ENCODE data around the gene SEMA6A. TPM values are rescaled to one million over a fixed set of nuclear protein-coding genes. Genes with fewer than 3 reads are reported as not detected.
A peak's percentile ranks its signal among the peaks of the same experiment; 100 is the strongest.

Gene SEMA6A
- total and polyA plus RNA-seq, 2 experiments from 2014 or later = 233 to 400 TPM

DNA sequence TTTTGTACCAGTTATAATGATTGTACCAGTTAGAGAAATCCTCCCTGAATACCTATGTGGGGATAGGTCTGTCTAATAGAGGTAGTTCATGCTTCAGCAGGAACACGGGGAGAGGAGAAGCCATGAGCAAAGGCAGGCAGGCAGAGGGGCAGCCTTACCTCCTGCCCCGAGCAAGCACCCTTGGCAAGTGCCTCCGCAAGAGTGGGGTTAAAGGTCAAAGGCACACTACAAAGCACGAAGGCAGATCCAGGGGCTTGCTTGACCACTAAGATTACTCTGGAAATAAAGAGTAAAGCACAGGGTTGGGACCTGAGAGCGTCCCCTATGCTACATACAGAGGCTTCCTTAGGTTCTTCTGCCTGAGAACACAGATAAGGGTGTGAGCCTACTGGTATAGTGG lies 100.9 kb downstream of the SEMA6A start:
- TF ChIP-seq POLR2AphosphoS5 (IDR thresholded peaks at IDR 0.05; ENCODE audit: low read depth) (peak; percentile 8; the same call in 1 of the 2 replicates), EZH2phosphoT487 (IDR thresholded peaks at IDR 0.05; ENCODE audit: unreplicated experiment) (no peak)
- TF ChIP-seq, protein P1, sequence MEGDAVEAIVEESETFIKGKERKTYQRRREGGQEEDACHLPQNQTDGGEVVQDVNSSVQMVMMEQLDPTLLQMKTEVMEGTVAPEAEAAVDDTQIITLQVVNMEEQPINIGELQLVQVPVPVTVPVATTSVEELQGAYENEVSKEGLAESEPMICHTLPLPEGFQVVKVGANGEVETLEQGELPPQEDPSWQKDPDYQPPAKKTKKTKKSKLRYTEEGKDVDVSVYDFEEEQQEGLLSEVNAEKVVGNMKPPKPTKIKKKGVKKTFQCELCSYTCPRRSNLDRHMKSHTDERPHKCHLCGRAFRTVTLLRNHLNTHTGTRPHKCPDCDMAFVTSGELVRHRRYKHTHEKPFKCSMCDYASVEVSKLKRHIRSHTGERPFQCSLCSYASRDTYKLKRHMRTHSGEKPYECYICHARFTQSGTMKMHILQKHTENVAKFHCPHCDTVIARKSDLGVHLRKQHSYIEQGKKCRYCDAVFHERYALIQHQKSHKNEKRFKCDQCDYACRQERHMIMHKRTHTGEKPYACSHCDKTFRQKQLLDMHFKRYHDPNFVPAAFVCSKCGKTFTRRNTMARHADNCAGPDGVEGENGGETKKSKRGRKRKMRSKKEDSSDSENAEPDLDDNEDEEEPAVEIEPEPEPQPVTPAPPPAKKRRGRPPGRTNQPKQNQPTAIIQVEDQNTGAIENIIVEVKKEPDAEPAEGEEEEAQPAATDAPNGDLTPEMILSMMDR (conservative IDR thresholded peaks at IDR 0.05; ENCODE audit: low read depth in 2 of 2) = no peak
- DNase-seq (ENCODE audit: low spot score) (no peak), ATAC-seq (peak; percentile 54)
- Mint-ChIP-seq H3K27ac (no peak overlapping the region), H3K9me3 (no peaks in the 10 kb centered on the region), H3K4me1 (no peaks in the 10 kb centered on the region), H3K4me3 (no peak overlapping the region), H3K27me3 (ENCODE audit: insufficient read depth, low read depth, poor library complexity) (peaks cover 4% of the 10 kb centered on the region), H3K36me3 (ENCODE audit: low read depth) (peaks cover 97% of the 10 kb centered on the region)
- Histone ChIP-seq H3K4me2 (no peak overlapping the region), H3F3A (replicated peaks; ENCODE audit: low read depth) (peaks cover 14% of the 10 kb centered on the region), H3K79me2 (replicated peaks; ENCODE audit: insufficient read depth) (0 out of 2 replicates have a peak, but pooled peaks cover 5% of the 10 kb centered on the region), H3K36me3 (ENCODE audit: insufficient read depth) (peaks cover 88% of the 10 kb centered on the region), H2AFZ (no peak overlapping the region), H3K27ac (ENCODE audit: low read depth) (no peak overlapping the region), H3K4me3 (no peak overlapping the region), H3K4me1 (ENCODE audit: insufficient read depth) (no peaks in the 10 kb centered on the region), H3K9me2 (ENCODE audit: insufficient read depth) (no peaks in the 10 kb centered on the region), H4K20me1 (replicated peaks; ENCODE audit: insufficient read depth) (peaks cover 38% of the 10 kb centered on the region; the same call in 1 of the 2 replicates), H3K27me3 (ENCODE audit: insufficient read depth) (no peaks in the 10 kb centered on the region)

DNA sequence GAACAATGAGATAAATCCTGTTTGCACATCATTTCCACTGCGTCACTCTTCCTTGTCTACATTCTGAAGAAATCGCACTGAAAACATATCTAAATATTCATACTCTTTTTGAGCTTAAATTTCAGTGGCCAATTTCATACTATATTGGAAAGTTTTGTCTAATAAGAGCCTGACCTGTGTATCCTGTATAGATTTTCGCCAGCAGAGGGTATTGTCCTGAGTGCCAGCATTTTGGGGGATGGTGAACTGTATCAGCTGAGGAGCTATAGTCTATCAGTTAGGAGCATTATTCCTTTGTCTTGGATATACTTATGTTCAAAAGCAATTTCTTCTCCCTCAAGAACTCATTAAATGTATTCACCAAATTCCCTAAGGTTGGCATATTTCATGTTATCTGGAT lies 102.3 kb downstream of the SEMA6A start:
- Mint-ChIP-seq H3K36me3 (ENCODE audit: low read depth) (peaks cover 97% of the 10 kb centered on the region), H3K27ac (no peak overlapping the region)
- peaks cover 82% of the 10 kb centered on the region for H3K36me3 ChIP-seq (ENCODE audit: insufficient read depth)
- TF ChIP-seq, protein P2, sequence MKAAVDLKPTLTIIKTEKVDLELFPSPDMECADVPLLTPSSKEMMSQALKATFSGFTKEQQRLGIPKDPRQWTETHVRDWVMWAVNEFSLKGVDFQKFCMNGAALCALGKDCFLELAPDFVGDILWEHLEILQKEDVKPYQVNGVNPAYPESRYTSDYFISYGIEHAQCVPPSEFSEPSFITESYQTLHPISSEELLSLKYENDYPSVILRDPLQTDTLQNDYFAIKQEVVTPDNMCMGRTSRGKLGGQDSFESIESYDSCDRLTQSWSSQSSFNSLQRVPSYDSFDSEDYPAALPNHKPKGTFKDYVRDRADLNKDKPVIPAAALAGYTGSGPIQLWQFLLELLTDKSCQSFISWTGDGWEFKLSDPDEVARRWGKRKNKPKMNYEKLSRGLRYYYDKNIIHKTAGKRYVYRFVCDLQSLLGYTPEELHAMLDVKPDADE (IDR thresholded peaks at IDR 0.05) = no peak
- TF ChIP-seq ZNF114 (CRISPR knock-in tag; IDR thresholded peaks at IDR 0.05) (no peak), EZH2 (IDR thresholded peaks at IDR 0.05; ENCODE audit: low read depth, unreplicated experiment) (no peak), POLR2AphosphoS5 (IDR thresholded peaks at IDR 0.05; ENCODE audit: low read depth) (no peak), JUNB (IDR thresholded peaks at IDR 0.05; ENCODE audit: unreplicated experiment) (no peak), CREB1 (CRISPR knock-in tag; IDR thresholded peaks at IDR 0.05; ENCODE audit: low read depth) (no peak), EZH2phosphoT487 (IDR thresholded peaks at IDR 0.05; ENCODE audit: unreplicated experiment) (no peak), STAT1 (IDR thresholded peaks at IDR 0.05; ENCODE audit: unreplicated experiment) (no peak), NANOG (IDR thresholded peaks at IDR 0.05; ENCODE audit: borderline replicate concordance) (no peak)
- TF ChIP-seq, protein P3, sequence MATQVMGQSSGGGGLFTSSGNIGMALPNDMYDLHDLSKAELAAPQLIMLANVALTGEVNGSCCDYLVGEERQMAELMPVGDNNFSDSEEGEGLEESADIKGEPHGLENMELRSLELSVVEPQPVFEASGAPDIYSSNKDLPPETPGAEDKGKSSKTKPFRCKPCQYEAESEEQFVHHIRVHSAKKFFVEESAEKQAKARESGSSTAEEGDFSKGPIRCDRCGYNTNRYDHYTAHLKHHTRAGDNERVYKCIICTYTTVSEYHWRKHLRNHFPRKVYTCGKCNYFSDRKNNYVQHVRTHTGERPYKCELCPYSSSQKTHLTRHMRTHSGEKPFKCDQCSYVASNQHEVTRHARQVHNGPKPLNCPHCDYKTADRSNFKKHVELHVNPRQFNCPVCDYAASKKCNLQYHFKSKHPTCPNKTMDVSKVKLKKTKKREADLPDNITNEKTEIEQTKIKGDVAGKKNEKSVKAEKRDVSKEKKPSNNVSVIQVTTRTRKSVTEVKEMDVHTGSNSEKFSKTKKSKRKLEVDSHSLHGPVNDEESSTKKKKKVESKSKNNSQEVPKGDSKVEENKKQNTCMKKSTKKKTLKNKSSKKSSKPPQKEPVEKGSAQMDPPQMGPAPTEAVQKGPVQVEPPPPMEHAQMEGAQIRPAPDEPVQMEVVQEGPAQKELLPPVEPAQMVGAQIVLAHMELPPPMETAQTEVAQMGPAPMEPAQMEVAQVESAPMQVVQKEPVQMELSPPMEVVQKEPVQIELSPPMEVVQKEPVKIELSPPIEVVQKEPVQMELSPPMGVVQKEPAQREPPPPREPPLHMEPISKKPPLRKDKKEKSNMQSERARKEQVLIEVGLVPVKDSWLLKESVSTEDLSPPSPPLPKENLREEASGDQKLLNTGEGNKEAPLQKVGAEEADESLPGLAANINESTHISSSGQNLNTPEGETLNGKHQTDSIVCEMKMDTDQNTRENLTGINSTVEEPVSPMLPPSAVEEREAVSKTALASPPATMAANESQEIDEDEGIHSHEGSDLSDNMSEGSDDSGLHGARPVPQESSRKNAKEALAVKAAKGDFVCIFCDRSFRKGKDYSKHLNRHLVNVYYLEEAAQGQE (IDR thresholded peaks at IDR 0.05; ENCODE audit: unreplicated experiment) = no peak
- TF ChIP-seq, protein P1 (conservative IDR thresholded peaks at IDR 0.05; ENCODE audit: low read depth in 2 of 2) = no peak; a peak in 1 of 4 replicates

More for the DNA sequence above, 102.3 kb downstream of the SEMA6A start:
- Histone ChIP-seq H3K79me2 (replicated peaks; ENCODE audit: insufficient read depth) (0 out of 2 replicates have a peak, but pooled peaks cover 5% of the 10 kb centered on the region), H2AFZ (no peak overlapping the region), H3K4me1 (ENCODE audit: insufficient read depth) (no peaks in the 10 kb centered on the region), H4K20me1 (replicated peaks; ENCODE audit: insufficient read depth) (peaks cover 29% of the 10 kb centered on the region; the same call in 1 of the 2 replicates), H3K4me2 (no peak overlapping the region), H3K27ac (ENCODE audit: low read depth) (0 out of 2 replicates have a peak overlapping the region, but pooled peaks have one; percentile 29), H3K9me2 (ENCODE audit: insufficient read depth) (no peaks in the 10 kb centered on the region), H3K4me3 (no peak overlapping the region), H3K27me3 (ENCODE audit: insufficient read depth) (no peaks in the 10 kb centered on the region), H3F3A (replicated peaks; ENCODE audit: low read depth) (peaks cover 14% of the 10 kb centered on the region)
- ATAC-seq = no peak
- H3K27me3 Mint-ChIP-seq (ENCODE audit: insufficient read depth, low read depth, poor library complexity) = peaks cover 7% of the 10 kb centered on the region
- H3K9me3 Mint-ChIP-seq = no peaks in the 10 kb centered on the region
- no peaks in the 10 kb centered on the region for H3K4me1 Mint-ChIP-seq
- DNase-seq (ENCODE audit: low spot score) = no peak
- H3K4me3 Mint-ChIP-seq = no peak overlapping the region

Measured in GM23338 (cell line).